Erythroblast (primary cell): ENCODE results near the gene ARSK.

Experiments
- GATA1 ChIP-seq: IDR thresholded peaks from 2 replicates; pipeline ENCODE4 v1.6.1; 2011; ENCODE audit warnings: low read depth, mild to moderate bottlenecking, control low read depth, low read length, moderate library complexity
- POLR2A ChIP-seq: IDR thresholded peaks from 2 replicates; pipeline ENCODE4 v1.6.1; 2011; ENCODE audit warnings: mild to moderate bottlenecking, low read length

DNA sequence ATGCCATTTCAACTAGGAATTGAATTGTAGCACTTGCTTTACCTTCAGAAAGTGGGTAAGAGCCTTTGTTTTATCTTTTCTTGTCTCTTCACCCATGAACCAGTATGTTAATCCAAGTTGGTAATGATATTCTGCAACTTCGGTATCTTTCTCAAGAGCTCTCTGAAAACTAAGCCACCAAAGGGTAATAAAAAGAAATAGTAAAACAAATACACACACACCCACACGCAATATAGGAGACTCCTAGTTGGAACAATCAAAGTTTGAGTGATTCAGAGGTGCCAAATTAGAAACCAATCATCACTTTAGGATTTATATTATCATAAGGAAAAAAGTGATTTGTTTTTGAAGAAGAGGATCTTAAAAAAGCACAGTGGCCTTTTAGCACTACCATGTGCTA is 30.5 kb upstream of the ARSK start:
- TF ChIP-seq POLR2A (no peak), GATA1 (no peak)
